GM23248 (cell line): ENCODE data around the gene CDH11. TPM values are rescaled to one million over a fixed set of nuclear protein-coding genes. Genes with fewer than 3 reads are reported as not detected.
A peak's percentile ranks its signal among the peaks of the same experiment; 100 is the strongest.

Source experiments
- DNase-seq: peaks from one replicate; pipeline ENCODE4 v3.0.0-alpha.2; 2015
- H2AFZ ChIP-seq: fragments of 200-600 bp; sonication (generic); 2 replicates; pipeline ENCODE4 v1.6.1; 2016; ENCODE audit warnings: antibody characterized with exemption
- H3F3A ChIP-seq: fragments of 200-600 bp; sonication (generic); 2 replicates; pipeline ENCODE4 v1.6.1; 2016; ENCODE audit warnings: mild to moderate bottlenecking, antibody characterized with exemption, mixed run types; ENCODE audit not compliant: insufficient read depth
- H3K27ac ChIP-seq: fragments of 200-600 bp; sonication (generic); 2 replicates; pipeline ENCODE4 v1.5.1; 2016; ENCODE audit warnings: mild to moderate bottlenecking
- H3K27me3 ChIP-seq: fragments of 200-600 bp; sonication (generic); replicated peaks from 2 replicates; pipeline ENCODE4 v1.6.1; 2016; ENCODE audit warnings: mild to moderate bottlenecking; ENCODE audit not compliant: insufficient read depth
- H3K36me3 ChIP-seq: fragments of 200-600 bp; sonication (generic); 2 replicates; pipeline ENCODE4 v1.6.1; 2016; ENCODE audit warnings: low read depth, mild to moderate bottlenecking
- H3K4me1 ChIP-seq: fragments of 200-600 bp; sonication (generic); 2 replicates; pipeline ENCODE4 v1.6.1; 2016; ENCODE audit warnings: mild to moderate bottlenecking; ENCODE audit not compliant: insufficient read depth
- H3K4me2 ChIP-seq: fragments of 200-600 bp; sonication (generic); one replicate; pipeline ENCODE4 v1.6.1; 2016; ENCODE audit warnings: mild to moderate bottlenecking; ENCODE audit not compliant: unreplicated experiment
- H3K4me3 ChIP-seq: fragments of 200-600 bp; sonication (generic); 2 replicates; pipeline ENCODE4 v1.5.1; 2016; ENCODE audit warnings: mild to moderate bottlenecking
- H3K79me2 ChIP-seq: fragments of 200-600 bp; sonication (generic); 2 replicates; pipeline ENCODE4 v1.6.1; 2016; ENCODE audit warnings: mild to moderate bottlenecking; ENCODE audit not compliant: insufficient read depth
- H3K9ac ChIP-seq: fragments of 200-600 bp; sonication (generic); 2 replicates; pipeline ENCODE4 v1.6.1; 2016; ENCODE audit warnings: mild to moderate bottlenecking
- H3K9me2 ChIP-seq: fragments of 200-600 bp; sonication (generic); 2 replicates; pipeline ENCODE4 v1.6.1; 2016; ENCODE audit warnings: mixed run types, mild to moderate bottlenecking, moderate library complexity; ENCODE audit not compliant: insufficient read depth
- H3K9me3 ChIP-seq: fragments of 200-600 bp; sonication (generic); one replicate; pipeline ENCODE4 v1.6.1; 2017; ENCODE audit warnings: low read depth
- H4K20me1 ChIP-seq: fragments of 200-600 bp; sonication (generic); 2 replicates; pipeline ENCODE4 v1.6.0; 2016; ENCODE audit not compliant: insufficient read depth
- EZH2 ChIP-seq: fragments of 200-600 bp; sonication (generic); IDR thresholded peaks from 2 replicates; pipeline ENCODE4 v1.6.1; 2018; ENCODE audit warnings: antibody characterized with exemption, mild to moderate bottlenecking; ENCODE audit not compliant: insufficient read depth, poor library complexity, severe bottlenecking
- EZH2phosphoT487 ChIP-seq: fragments of 200-600 bp; sonication (generic); IDR thresholded peaks from 2 replicates; pipeline ENCODE4 v1.6.1; 2018; ENCODE audit warnings: antibody characterized with exemption, moderate library complexity, mild to moderate bottlenecking, low read depth; ENCODE audit not compliant: insufficient read depth
- WGBS, 2 experiments: methylation state at CpG; one replicate each; pipeline ENCODE4 v1.1.6; 2015 to 2017; ENCODE audit warnings: low lambda C conversion rate in 2 of 2, low coverage in 1 of 2; ENCODE audit errors: missing lambda C conversion rate in 2 of 2; 5-methylcytosine and 5-hydroxymethylcytosine counted together
- in situ Hi-C: fragments of 300-500 bp; cut with MboI; formaldehyde crosslinking; loops from 2 replicates; pipeline ENCODE4 v1.15.0; 2020
- polyA plus RNA-seq: library from polyadenylated mRNA; unstranded; fragments of >200 nt; fragmentation: Nextera tagmentation; extraction: Ambion mirVana; gene quantifications from 2 replicates; pipeline ENCODE4 v1.2.1, GENCODE V29; 2016
- total RNA-seq: library from RNA; depleted of rRNA; stranded (reverse); fragments of >200 nt; shearing (Covaris generic); gene quantifications from 2 replicates; pipeline ENCODE4 v1.2.3, GENCODE V29; 2014

CDH11 gene
- total and polyA plus RNA-seq, 2 experiments from 2014 or later = 264 to 525 TPM

- Histone ChIP-seq H3K4me3 (peak overlapping the region; percentile 55), H3K27ac (peak overlapping the region; percentile 81), H3K9ac (peak overlapping the region; percentile 68), H3K36me3 (no peaks in the 10 kb centered on the region), H3K4me1 (peaks cover 11% of the 10 kb centered on the region), H3F3A (peaks cover 13% of the 10 kb centered on the region; the same call in 1 of the 2 replicates), H3K9me3 (no peaks in the 10 kb centered on the region), H3K27me3 (no peaks in the 10 kb centered on the region), H3K4me2 (peak overlapping the region; percentile 79), H4K20me1 (no peaks in the 10 kb centered on the region), H3K79me2 (no peaks in the 10 kb centered on the region), H3K9me2 (no peaks in the 10 kb centered on the region), H2AFZ (peak overlapping the region; percentile 71)
- DNase-seq = peak; percentile 97
- no peak for TF ChIP-seq EZH2
- TF ChIP-seq EZH2phosphoT487 = no peak
- in situ Hi-C loops = no loop called here
- WGBS, 2 experiments = 1 to 5% methylated on average over 6 of the region's 6 CpGs
These were observed 211.5 kb downstream of the CDH11 start for GRCh38 chr16:64910356-64910755.

GRCh38 chr16:64907844-64908243 is 214.0 kb downstream of the CDH11 start:
- H3K27ac ChIP-seq = no peak overlapping the region

GRCh38 chr16:64903770-64904169 is 218.1 kb downstream of the CDH11 start:
- no peak for DNase-seq
- 82 to 88% methylated on average over 3 of the region's 3 CpGs for WGBS, 2 experiments
- in situ Hi-C loops = no loop called here

More at GRCh38 chr16:64907844-64908243, 214.0 kb downstream of the CDH11 start:
- no peak for DNase-seq
- Histone ChIP-seq H3F3A (peaks cover 13% of the 10 kb centered on the region; the same call in 1 of the 2 replicates), H3K4me2 (no peak overlapping the region), H3K9me3 (no peaks in the 10 kb centered on the region), H2AFZ (no peak overlapping the region), H3K9me2 (no peaks in the 10 kb centered on the region), H4K20me1 (no peaks in the 10 kb centered on the region), H3K27me3 (no peaks in the 10 kb centered on the region), H3K4me1 (peaks cover 11% of the 10 kb centered on the region), H3K9ac (no peak overlapping the region), H3K4me3 (no peak overlapping the region), H3K36me3 (no peaks in the 10 kb centered on the region), H3K79me2 (no peaks in the 10 kb centered on the region)
- 61 to 63% methylated on average over 5 of the region's 5 CpGs for WGBS, 2 experiments
- in situ Hi-C loops = no loop called here
- TF ChIP-seq EZH2phosphoT487 (no peak), EZH2 (no peak)

GRCh38 chr16:64900517-64900916 is 221.3 kb downstream of the CDH11 start:
- Histone ChIP-seq H2AFZ (peak overlapping the region; percentile 41; the same call in 1 of the 2 replicates), H3K4me3 (no peak overlapping the region), H3K9ac (no peak overlapping the region), H3K4me1 (peaks cover 9% of the 10 kb centered on the region; the same call in 1 of the 2 replicates), H3K4me2 (peak overlapping the region; percentile 34), H3K9me3 (no peaks in the 10 kb centered on the region), H3K36me3 (no peaks in the 10 kb centered on the region), H3K9me2 (no peaks in the 10 kb centered on the region; the same call in 1 of the 2 replicates), H3F3A (no peaks in the 10 kb centered on the region), H3K27me3 (no peaks in the 10 kb centered on the region), H3K79me2 (no peaks in the 10 kb centered on the region), H4K20me1 (no peaks in the 10 kb centered on the region), H3K27ac (no peak overlapping the region)
- WGBS, 2 experiments = 14 to 30% methylated on average over 2 of the region's 2 CpGs
- in situ Hi-C loops = no loop called here
- TF ChIP-seq EZH2phosphoT487 (no peak), EZH2 (no peak)
- peak; percentile 64 for DNase-seq

More at GRCh38 chr16:64903770-64904169, 218.1 kb downstream of the CDH11 start:
- H3K79me2 ChIP-seq = no peaks in the 10 kb centered on the region
- H3K4me3 ChIP-seq = no peak overlapping the region
- no peaks in the 10 kb centered on the region for H3K27me3 ChIP-seq
- H4K20me1 ChIP-seq = no peaks in the 10 kb centered on the region
- TF ChIP-seq EZH2 (no peak), EZH2phosphoT487 (no peak)
- H3K27ac ChIP-seq = no peak overlapping the region
- H3K36me3 ChIP-seq = no peaks in the 10 kb centered on the region
- H3K4me1 ChIP-seq = peaks cover 9% of the 10 kb centered on the region; the same call in 1 of the 2 replicates
- no peak overlapping the region for H3K9ac ChIP-seq
- H2AFZ ChIP-seq = no peak overlapping the region
- H3K9me3 ChIP-seq = no peaks in the 10 kb centered on the region
- H3K9me2 ChIP-seq = no peaks in the 10 kb centered on the region; the same call in 1 of the 2 replicates
- H3K4me2 ChIP-seq = no peak overlapping the region
- H3F3A ChIP-seq = no peaks in the 10 kb centered on the region

GRCh38 chr16:64900019-64900418 is 221.8 kb downstream of the CDH11 start:
- in situ Hi-C loops = no loop called here
- Histone ChIP-seq H3K79me2 (no peaks in the 10 kb centered on the region), H3K9ac (no peak overlapping the region), H2AFZ (peak overlapping the region; percentile 41; the same call in 1 of the 2 replicates), H3K4me3 (no peak overlapping the region), H3K4me1 (peaks cover 9% of the 10 kb centered on the region; the same call in 1 of the 2 replicates), H3K9me3 (no peaks in the 10 kb centered on the region), H3K9me2 (no peaks in the 10 kb centered on the region; the same call in 1 of the 2 replicates), H3K27ac (no peak overlapping the region), H3K27me3 (no peaks in the 10 kb centered on the region), H3K36me3 (no peaks in the 10 kb centered on the region), H3F3A (no peaks in the 10 kb centered on the region), H4K20me1 (no peaks in the 10 kb centered on the region), H3K4me2 (peak overlapping the region; percentile 34)
- DNase-seq = no peak
- TF ChIP-seq EZH2phosphoT487 = no peak
- no peak for TF ChIP-seq EZH2
- 48 to 49% methylated on average over 2 of the region's 2 CpGs for WGBS, 2 experiments
